Lung (tissue), 12 donors: ENCODE data around the gene CLK3. TPM values are rescaled to one million over a fixed set of nuclear protein-coding genes. Genes with fewer than 3 reads are reported as not detected.
A peak's percentile ranks its signal among the peaks of the same experiment; 100 is the strongest.

Source experiments
- ATAC-seq: fragments of 200-7000 bp; cut with Tn5 transposase; one replicate; pipeline ENCODE4 v1.9.1; 2020; ENCODE audit warnings: moderate number of reproducible peaks; ENCODE audit not compliant: insufficient read depth, low FRiP score
- DNase-seq, 3 donors: peaks; one replicate each; pipeline ENCODE4 v3.0.0-alpha.2; 2013 to 2017
- H3K27ac ChIP-seq, 2 donors: one replicate each; pipeline ENCODE4 v1.5.1; 2013; ENCODE audit warnings: mild to moderate bottlenecking in 2 of 2, moderate library complexity in 2 of 2, control low read depth in 1 of 2, inconsistent platforms in 1 of 2, low read depth in 1 of 2, low read length in 1 of 2
- H3K27me3 ChIP-seq, 3 donors: one replicate each; pipeline ENCODE4 v1.5.1; 2013; ENCODE audit warnings: low read length in 2 of 3; ENCODE audit not compliant: control insufficient read depth in 3 of 3, insufficient read depth in 3 of 3
- H3K36me3 ChIP-seq, 4 donors: one replicate each; pipeline ENCODE4 v1.5.1; 2013; ENCODE audit warnings: low read length in 4 of 4, mild to moderate bottlenecking in 1 of 4, moderate library complexity in 1 of 4; ENCODE audit not compliant: control insufficient read depth in 4 of 4, insufficient read depth in 4 of 4
- H3K4me1 ChIP-seq, 5 donors: one replicate each; pipeline ENCODE4 v1.5.1; 2013; ENCODE audit warnings: low read length in 5 of 5, mild to moderate bottlenecking in 2 of 5, moderate library complexity in 1 of 5; ENCODE audit not compliant: control insufficient read depth in 5 of 5, insufficient read depth in 5 of 5
- H3K4me3 ChIP-seq: one replicate; pipeline ENCODE4 v1.5.1; 2013; ENCODE audit warnings: mild to moderate bottlenecking, control low read depth, moderate library complexity
- H3K9ac ChIP-seq, 2 donors: one replicate each; pipeline ENCODE4 v1.5.1; 2013; ENCODE audit warnings: low read length in 2 of 2, control low read depth in 1 of 2; ENCODE audit not compliant: insufficient read depth in 1 of 2
- H3K9me3 ChIP-seq, 4 donors: one replicate each; pipeline ENCODE4 v1.5.1; 2013; ENCODE audit warnings: low read length in 3 of 4, mild to moderate bottlenecking in 1 of 4, moderate library complexity in 1 of 4; ENCODE audit not compliant: control insufficient read depth in 4 of 4, insufficient read depth in 3 of 4
- WGBS, 2 donors: extraction: QIAGEN DNeasy Blood & Tissue Kit; methylation state at CpG; one replicate each; pipeline ENCODE4 v1.1.7; 2013; 5-methylcytosine and 5-hydroxymethylcytosine counted together
- polyA plus RNA-seq, 2 donors: library from polyadenylated mRNA; stranded (reverse); fragments of 200-250 nt; gene quantifications; one replicate each; pipeline ENCODE4 v1.2.1, GENCODE V29; 2013
- total RNA-seq, 2 donors: library from RNA; depleted of rRNA in 1 of 2; stranded (reverse); fragments of >200 nt in 1 of 2; gene quantifications; one replicate each; pipeline ENCODE4 v1.2.1, GENCODE V29; 2014 to 2021
- TF ChIP-seq, protein P1 (sequence below): IDR thresholded peaks from 2 replicates; pipeline ENCODE4 v1.5.1; 2012; ENCODE audit warnings: mild to moderate bottlenecking; ENCODE audit errors: control extremely low read depth, extremely low read depth
- donor health status: control.
- donor health status: control.
- donor health status: Bipolar disorder and iron deficiency.
- donor health status: healthy.
- donor health status: DM: yes; HTN: yes; CAD: no.

CLK3 gene
- total and polyA plus RNA-seq, 4 donors: 56.1 to 70.4 (median 64.6) TPM

DNA sequence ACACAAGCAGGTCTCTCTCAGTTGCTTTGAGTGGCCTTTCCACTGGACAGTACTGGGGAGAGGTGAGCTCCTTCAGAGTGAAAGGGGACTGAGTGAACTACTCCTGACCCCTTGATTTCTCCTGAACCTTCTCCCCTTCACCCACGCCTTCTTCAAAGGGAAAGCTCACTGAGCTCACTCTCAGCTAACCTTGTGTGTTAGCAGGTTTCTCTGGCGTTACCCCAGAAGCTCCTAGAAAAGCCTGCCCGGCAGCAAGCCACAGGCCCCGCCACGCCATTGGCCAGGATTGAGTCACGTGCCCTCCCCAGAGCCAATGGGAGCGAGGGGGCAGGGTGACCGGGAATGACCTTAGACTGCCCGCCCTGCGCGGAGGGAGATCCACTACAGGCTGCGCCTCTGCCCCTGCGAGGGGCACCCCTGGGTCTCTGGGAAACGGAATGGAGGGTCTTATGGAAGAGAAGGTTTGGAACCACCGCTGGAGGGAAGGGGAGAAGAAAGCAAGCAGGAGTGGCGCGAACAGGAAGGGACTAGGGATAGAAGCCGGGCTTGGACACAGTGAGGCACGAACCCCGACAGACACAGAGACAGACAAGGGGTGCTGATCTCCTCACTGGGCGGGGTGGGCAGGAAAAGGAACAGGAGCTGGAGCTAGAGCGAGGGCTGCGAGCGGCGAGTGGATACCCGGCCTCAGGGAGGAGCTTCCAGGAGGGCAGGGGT lies 17.4 kb upstream of the CLK3 start:
- H3K27me3 ChIP-seq: no peaks in the 10 kb centered on the region
- peak overlapping the region in 1 of 2 donors; percentile 80 for H3K9ac ChIP-seq
- peaks cover 0 to 19% (median 10%) of the 10 kb centered on the region in 5 donors for H3K4me1 ChIP-seq
- DNase-seq (peak; percentile 94), ATAC-seq (peak; percentile 95)
- TF ChIP-seq, protein P1, sequence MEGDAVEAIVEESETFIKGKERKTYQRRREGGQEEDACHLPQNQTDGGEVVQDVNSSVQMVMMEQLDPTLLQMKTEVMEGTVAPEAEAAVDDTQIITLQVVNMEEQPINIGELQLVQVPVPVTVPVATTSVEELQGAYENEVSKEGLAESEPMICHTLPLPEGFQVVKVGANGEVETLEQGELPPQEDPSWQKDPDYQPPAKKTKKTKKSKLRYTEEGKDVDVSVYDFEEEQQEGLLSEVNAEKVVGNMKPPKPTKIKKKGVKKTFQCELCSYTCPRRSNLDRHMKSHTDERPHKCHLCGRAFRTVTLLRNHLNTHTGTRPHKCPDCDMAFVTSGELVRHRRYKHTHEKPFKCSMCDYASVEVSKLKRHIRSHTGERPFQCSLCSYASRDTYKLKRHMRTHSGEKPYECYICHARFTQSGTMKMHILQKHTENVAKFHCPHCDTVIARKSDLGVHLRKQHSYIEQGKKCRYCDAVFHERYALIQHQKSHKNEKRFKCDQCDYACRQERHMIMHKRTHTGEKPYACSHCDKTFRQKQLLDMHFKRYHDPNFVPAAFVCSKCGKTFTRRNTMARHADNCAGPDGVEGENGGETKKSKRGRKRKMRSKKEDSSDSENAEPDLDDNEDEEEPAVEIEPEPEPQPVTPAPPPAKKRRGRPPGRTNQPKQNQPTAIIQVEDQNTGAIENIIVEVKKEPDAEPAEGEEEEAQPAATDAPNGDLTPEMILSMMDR: no peak
- H3K27ac ChIP-seq: peak overlapping the region; percentile 80 to 85
- no peaks in the 10 kb centered on the region for H3K9me3 ChIP-seq
- H3K36me3 ChIP-seq: peaks cover 0 to 9% (median 2%) of the 10 kb centered on the region in 4 donors
- 0 to 1% methylated on average over 26 of the region's 26 CpGs for WGBS, 2 donors
- peak overlapping the region; percentile 50 for H3K4me3 ChIP-seq

- Histone ChIP-seq H3K9me3 (no peaks in the 10 kb centered on the region), H3K36me3 (peaks cover 0 to 7% (median 0%) of the 10 kb centered on the region in 4 donors), H3K4me1 (peaks cover 0 to 19% (median 10%) of the 10 kb centered on the region in 5 donors), H3K4me3 (no peak overlapping the region), H3K9ac (peak overlapping the region; percentile 40 to 80), H3K27ac (peak overlapping the region in 1 of 2 donors; percentile 80), H3K27me3 (no peaks in the 10 kb centered on the region)
- TF ChIP-seq, protein P1: no peak
- ATAC-seq (no peak), DNase-seq (no peak)
- 74 to 79% methylated on average over 15 of the region's 15 CpGs for WGBS, 2 donors
Measured at GRCh38 chr15:74599156-74599555, 16.5 kb upstream of the CLK3 start.

DNA sequence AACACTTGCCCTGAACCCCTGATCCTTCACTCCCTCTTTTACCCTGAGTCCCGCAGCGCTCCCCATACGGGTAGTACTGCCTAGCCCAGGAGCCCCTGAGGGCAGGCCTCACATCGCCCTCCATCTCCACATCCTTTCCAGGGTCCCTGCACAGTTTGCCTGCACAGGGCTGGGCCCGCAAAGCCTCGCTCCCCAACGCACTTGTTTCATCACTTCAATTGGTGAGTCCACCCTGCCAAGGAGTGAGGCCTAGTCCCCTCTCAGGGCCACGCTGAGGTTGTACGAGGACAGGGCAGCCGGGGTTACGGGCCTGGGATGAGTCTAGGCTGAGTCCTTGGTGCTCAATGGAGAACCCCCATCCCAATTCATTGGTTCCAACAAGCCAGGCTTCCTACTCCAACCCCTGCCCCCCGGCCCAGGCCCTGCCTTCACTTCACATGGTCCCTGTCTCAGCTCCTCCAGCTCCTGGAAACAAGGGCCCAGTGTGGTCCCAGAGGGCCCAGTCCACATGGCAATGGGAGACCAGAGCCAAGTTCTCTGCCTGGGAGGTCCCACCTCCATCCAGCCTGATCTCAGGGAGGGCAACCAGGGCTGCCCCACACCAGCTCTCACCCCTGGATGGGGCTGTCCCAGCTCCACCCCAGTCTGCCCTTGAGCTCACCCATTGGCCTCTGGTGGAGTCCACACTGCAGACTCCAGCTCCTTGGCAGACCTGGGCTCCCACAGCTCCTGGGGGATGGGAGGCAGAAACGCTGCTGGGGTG lies 12.4 kb upstream of the CLK3 start:
- ATAC-seq (no peak), DNase-seq (no peak)
- Histone ChIP-seq H3K9me3 (no peaks in the 10 kb centered on the region), H3K9ac (no peak overlapping the region), H3K4me3 (no peak overlapping the region), H3K27me3 (no peaks in the 10 kb centered on the region), H3K4me1 (peaks cover 0 to 15% (median 9%) of the 10 kb centered on the region in 5 donors), H3K27ac (no peak overlapping the region), H3K36me3 (no peaks in the 10 kb centered on the region)
- TF ChIP-seq, protein P1: no peak
- WGBS, 2 donors: 93 to 95% methylated on average over 12 to 13 of the region's 13 CpGs
